Stimulated activated naive CD8-positive, alpha-beta T cell treated with anti-CD3 and anti-CD28 coated beads, Interleukin-15, amount 100 ng/mL, for 72 hours (primary cell): Measurements from ENCODE around the gene ZNF668.

Experiments used
- ATAC-seq: fragments of 150-1000 bp; cut with Tn5 transposase; 2 replicates; pipeline ENCODE4 v1.10.0; 2021; ENCODE audit warnings: mild to moderate bottlenecking, moderate library complexity
- DNase-seq, 2 donors: peaks; one replicate each; pipeline ENCODE4 v3.0.0; 2021 to 2022
- H3K27ac Mint-ChIP-seq, 2 donors: one replicate each; pipeline ENCODE4 v1.8.0; 2022; ENCODE audit warnings: mild to moderate bottlenecking in 2 of 2, mixed read lengths in 2 of 2, moderate library complexity in 2 of 2
- H3K27me3 Mint-ChIP-seq: one replicate; pipeline ENCODE4 v1.8.0; 2022; ENCODE audit warnings: mixed read lengths
- H3K4me1 Mint-ChIP-seq: one replicate; pipeline ENCODE4 v1.8.0; 2022; ENCODE audit warnings: mild to moderate bottlenecking, mixed read lengths
- H3K4me3 Mint-ChIP-seq, 2 donors: one replicate each; pipeline ENCODE4 v1.8.0; 2022; ENCODE audit warnings: mild to moderate bottlenecking in 2 of 2, mixed read lengths in 2 of 2, moderate library complexity in 1 of 2
- H3K9me3 Mint-ChIP-seq, 2 donors: one replicate each; pipeline ENCODE4 v1.8.0; 2022; ENCODE audit warnings: mixed read lengths in 2 of 2

The ZNF668 gene

GRCh38 chr16:31078597-31079341, 4.7 kb upstream of the ZNF668 start:
- Mint-ChIP-seq H3K27ac (no peak overlapping the region), H3K4me1 (peaks cover 72% of the 10 kb centered on the region), H3K4me3 (no peak overlapping the region), H3K27me3 (no peaks in the 10 kb centered on the region), H3K9me3 (no peaks in the 10 kb centered on the region)
- no peak for DNase-seq
- ATAC-seq, result no peak

GRCh38 chr16:31077592-31078396, 3.8 kb upstream of the ZNF668 start:
- Mint-ChIP-seq H3K4me1 (peaks cover 73% of the 10 kb centered on the region), H3K4me3 (no peak overlapping the region), H3K27ac (peak overlapping the region in 1 of 2 donors; percentile 60), H3K27me3 (no peaks in the 10 kb centered on the region), H3K9me3 (no peaks in the 10 kb centered on the region)
- ATAC-seq (no peak), DNase-seq (no peak)

GRCh38 chr16:31077024-31077423, 3.0 kb upstream of the ZNF668 start:
- no peak overlapping the region for H3K27ac Mint-ChIP-seq
- DNase-seq, result no peak
- no peak overlapping the region for H3K4me3 Mint-ChIP-seq
- H3K27me3 Mint-ChIP-seq, result no peaks in the 10 kb centered on the region
- no peaks in the 10 kb centered on the region for H3K9me3 Mint-ChIP-seq
- ATAC-seq, result no peak
- H3K4me1 Mint-ChIP-seq, result peaks cover 76% of the 10 kb centered on the region

DNA sequence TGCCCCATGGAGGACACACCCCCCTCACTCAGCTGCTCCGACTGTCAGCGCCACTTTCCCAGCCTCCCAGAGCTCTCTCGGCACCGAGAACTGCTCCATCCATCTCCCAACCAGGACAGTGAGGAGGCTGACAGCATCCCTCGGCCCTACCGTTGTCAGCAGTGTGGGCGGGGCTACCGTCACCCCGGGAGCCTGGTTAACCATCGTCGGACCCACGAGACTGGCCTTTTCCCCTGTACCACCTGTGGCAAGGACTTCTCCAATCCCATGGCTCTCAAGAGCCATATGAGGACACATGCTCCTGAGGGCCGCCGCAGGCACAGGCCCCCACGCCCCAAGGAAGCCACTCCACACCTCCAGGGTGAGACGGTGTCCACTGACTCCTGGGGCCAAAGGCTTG, 2.3 kb upstream of the ZNF668 start:
- ATAC-seq, result no peak
- Mint-ChIP-seq H3K4me3 (no peak overlapping the region), H3K4me1 (peaks cover 77% of the 10 kb centered on the region), H3K27ac (no peak overlapping the region), H3K9me3 (no peaks in the 10 kb centered on the region), H3K27me3 (no peaks in the 10 kb centered on the region)
- no peak for DNase-seq

DNA sequence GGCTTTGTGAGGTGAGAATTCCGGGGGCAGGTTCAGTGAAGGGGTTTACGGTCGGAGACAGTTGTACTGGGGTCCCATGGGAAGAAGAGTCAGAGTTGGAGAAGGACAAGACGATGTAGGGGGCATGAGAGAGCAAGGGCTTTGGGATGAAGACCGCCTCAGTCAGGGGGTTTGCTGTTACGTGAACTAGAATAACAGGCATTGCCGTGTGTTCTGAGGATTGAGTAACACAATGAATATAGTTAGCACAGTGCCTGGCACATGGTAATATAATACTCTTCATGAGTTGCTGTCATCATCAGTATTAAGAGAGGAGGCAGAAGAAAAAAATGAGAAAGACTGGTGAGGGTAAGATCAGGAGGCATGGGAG, 759 bp upstream of the ZNF668 start:
- H3K9me3 Mint-ChIP-seq, result no peaks in the 10 kb centered on the region
- ATAC-seq (no peak), DNase-seq (no peak)
- peak overlapping the region; percentile 96 for H3K27ac Mint-ChIP-seq
- no peaks in the 10 kb centered on the region for H3K27me3 Mint-ChIP-seq
- H3K4me1 Mint-ChIP-seq, result peaks cover 62% of the 10 kb centered on the region
- H3K4me3 Mint-ChIP-seq, result peak overlapping the region; percentile 86 to 95

DNA sequence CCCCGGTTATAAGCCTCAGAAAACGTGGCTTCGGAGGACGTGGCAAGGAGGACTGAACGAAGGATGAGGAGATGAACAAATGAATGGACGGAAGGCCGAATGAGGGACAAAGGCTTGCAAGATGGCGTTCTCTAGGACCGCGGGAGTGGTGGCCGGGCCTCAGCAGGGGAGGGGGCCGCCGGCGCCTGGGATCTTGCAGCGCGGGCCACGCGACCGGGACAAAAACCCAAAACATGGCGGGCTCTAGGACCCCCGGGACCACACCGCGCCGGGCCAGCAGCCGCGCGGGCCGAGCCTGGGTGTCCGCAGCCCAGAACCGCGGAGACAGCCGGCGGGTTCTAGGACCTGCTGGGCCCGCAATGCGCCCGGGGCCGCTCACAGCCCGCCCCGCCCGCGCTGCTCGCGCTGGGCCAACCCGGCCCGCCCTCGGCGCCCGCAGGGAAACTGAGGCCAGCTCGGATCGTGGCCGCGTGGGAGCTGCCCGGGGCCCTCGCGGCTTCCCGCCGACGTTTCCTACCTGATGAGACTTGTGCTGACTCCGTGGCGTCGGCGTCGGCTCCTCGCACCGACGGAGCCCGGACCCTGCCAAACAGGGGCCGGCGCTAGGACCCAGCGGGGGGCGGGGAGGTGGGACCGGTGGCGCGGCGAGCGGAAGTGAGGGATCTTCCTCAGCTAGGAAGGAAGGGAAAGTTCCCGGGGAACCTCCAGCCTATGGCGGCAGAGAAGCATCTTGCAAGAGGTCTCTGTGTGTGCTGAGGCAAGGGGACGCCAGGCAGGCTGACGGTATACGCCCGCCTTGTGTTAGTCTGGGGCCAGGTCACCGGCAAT, 684 bp downstream of the ZNF668 start:
- no peaks in the 10 kb centered on the region for H3K27me3 Mint-ChIP-seq
- no peaks in the 10 kb centered on the region for H3K9me3 Mint-ChIP-seq
- ATAC-seq, result peak; percentile 76
- H3K4me3 Mint-ChIP-seq, result peak overlapping the region; percentile 86 to 95
- H3K27ac Mint-ChIP-seq, result peak overlapping the region; percentile 95 to 97
- peaks cover 58% of the 10 kb centered on the region for H3K4me1 Mint-ChIP-seq
- DNase-seq, result peak; percentile 87 to 90

DNA sequence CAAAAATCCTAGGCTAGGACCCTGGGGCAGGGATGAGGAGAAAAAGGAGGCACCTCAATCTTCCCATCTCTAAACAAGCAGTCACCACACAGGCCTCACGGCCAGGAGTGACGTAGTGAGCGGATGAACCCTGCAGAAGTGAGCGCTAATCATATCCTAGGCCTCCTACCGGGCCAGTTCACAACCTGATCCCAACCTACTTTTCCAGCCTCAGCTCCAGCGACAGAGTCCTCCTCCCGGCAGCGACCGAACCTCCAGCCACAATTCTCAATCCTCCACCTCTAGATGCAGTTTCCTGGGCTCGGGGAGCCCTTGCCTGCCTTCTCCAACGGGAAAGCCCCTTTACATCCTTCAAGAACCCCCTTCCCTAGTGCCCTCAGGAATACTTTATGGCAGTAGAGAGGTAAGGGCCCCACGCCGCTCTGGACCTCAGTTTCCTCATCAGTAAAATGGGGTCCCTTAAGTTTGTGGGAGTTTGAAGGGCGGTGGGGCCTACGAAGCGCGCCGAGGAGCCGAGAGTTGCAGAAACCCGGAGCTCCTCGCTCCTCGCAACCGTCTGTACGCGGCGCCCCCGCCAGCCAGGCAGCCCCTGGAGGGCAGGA, 1.4 kb downstream of the ZNF668 start:
- no peak for DNase-seq
- H3K4me3 Mint-ChIP-seq, result peak overlapping the region; percentile 86 to 95
- no peaks in the 10 kb centered on the region for H3K27me3 Mint-ChIP-seq
- peaks cover 56% of the 10 kb centered on the region for H3K4me1 Mint-ChIP-seq
- H3K27ac Mint-ChIP-seq, result peak overlapping the region; percentile 92 to 96
- peak; percentile 1 for ATAC-seq
- no peaks in the 10 kb centered on the region for H3K9me3 Mint-ChIP-seq

DNA sequence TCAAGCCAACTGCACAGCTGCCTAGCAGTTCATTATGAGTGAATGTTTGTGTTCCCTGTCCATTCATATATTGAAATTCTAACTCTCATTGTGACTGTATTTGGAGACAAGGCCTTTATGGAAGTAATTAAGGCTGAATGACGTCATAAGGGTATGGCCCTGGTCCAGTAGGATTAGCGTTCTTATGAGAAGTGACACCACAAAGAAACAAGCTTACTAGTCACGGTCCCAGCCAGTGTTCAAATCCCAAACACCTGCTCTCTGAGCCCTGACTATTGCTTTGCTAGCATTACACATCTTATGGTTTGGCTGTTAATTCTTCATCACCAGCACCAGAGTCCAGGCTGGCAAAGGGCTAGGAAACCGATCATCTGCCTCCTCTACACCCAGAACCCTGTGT, 2.2 kb downstream of the ZNF668 start:
- no peak for DNase-seq
- H3K27me3 Mint-ChIP-seq, result no peaks in the 10 kb centered on the region
- peak overlapping the region; percentile 86 to 95 for H3K4me3 Mint-ChIP-seq
- peak overlapping the region in 1 of 2 donors; percentile 96 for H3K27ac Mint-ChIP-seq
- no peak for ATAC-seq
- H3K9me3 Mint-ChIP-seq, result no peaks in the 10 kb centered on the region
- peaks cover 54% of the 10 kb centered on the region for H3K4me1 Mint-ChIP-seq

- DNase-seq (no peak), ATAC-seq (no peak)
- no peak overlapping the region for H3K4me3 Mint-ChIP-seq
- no peaks in the 10 kb centered on the region for H3K9me3 Mint-ChIP-seq
- H3K27ac Mint-ChIP-seq, result no peak overlapping the region
- no peaks in the 10 kb centered on the region for H3K27me3 Mint-ChIP-seq
- peaks cover 62% of the 10 kb centered on the region for H3K4me1 Mint-ChIP-seq
Measured at GRCh38 chr16:31067342-31067741, 6.7 kb downstream of the ZNF668 start.

DNA sequence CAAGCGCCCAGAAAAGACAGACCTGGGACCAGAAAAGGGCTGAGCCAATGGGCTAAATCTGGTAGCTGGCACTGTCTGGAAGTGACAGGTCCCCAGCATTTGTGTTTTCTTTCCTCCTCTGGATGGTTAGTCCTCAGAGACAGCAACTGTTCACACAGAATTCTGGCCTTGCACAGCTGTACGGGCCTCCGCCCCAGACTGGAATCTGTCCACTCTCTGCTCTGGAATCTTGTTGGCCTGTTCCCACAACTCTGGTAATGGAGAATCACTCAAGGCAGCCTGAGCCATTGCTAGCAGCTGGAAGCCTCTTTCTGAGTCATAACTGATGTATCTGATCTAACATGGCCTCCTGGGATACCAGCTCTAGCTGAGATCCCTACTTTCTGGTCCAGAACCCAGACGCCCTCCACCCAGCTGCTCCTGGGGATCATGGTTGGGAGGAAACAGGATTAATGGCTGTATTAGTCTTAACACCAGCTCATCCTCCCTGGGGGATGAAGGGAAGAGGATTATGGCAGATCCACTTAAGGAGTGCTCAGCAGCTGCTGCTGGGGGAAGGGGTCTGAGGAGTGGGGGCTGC, 9.1 kb downstream of the ZNF668 start:
- Mint-ChIP-seq H3K4me3 (peak overlapping the region; percentile 66 to 69), H3K9me3 (no peaks in the 10 kb centered on the region), H3K4me1 (peaks cover 52% of the 10 kb centered on the region), H3K27ac (peak overlapping the region; percentile 53 to 74), H3K27me3 (no peaks in the 10 kb centered on the region)
- DNase-seq, result no peak
- peak; percentile 66 for ATAC-seq

DNA sequence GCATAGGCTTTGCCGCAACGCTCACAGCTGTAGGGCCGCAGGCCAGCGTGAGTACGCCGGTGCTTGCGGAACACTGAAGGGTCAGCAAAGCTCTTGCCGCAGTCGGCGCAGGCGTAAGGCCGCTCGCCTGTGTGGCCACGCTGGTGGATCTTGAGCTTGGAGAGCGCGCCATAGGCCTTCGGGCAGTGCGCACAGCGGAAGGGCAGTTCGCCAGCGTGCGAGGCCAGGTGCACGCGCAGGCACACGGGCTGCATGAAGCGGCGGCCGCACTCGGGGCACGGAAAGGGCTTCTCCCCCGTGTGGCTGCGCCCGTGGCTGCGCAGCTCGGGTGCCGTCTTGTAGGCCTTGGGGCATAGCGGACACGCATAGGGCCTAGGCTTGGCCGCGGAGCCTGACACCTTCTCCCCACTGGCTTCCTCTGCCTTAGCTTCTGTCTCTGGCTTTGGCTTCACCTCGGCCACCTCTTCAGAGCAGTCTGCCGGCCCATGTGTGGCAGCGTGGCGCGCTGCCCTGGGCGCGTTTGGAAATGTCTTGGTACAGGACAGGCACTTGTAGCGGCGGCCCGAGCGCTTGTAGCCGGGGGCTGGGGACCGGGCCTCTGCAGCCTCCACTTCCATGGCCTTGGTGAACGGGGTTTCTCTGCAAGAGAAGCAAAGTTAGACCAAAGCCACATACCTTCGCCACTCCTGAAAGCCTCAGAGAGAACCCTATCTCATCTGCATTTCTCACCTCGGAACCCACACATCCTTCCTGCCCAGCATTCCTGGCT, 10.0 kb downstream of the ZNF668 start:
- H3K27ac Mint-ChIP-seq, result peak overlapping the region; percentile 40 to 68
- ATAC-seq (peak; percentile 61), DNase-seq (no peak)
- peaks cover 47% of the 10 kb centered on the region for H3K4me1 Mint-ChIP-seq
- no peaks in the 10 kb centered on the region for H3K27me3 Mint-ChIP-seq
- H3K9me3 Mint-ChIP-seq, result no peaks in the 10 kb centered on the region
- peak overlapping the region; percentile 66 to 69 for H3K4me3 Mint-ChIP-seq

DNA sequence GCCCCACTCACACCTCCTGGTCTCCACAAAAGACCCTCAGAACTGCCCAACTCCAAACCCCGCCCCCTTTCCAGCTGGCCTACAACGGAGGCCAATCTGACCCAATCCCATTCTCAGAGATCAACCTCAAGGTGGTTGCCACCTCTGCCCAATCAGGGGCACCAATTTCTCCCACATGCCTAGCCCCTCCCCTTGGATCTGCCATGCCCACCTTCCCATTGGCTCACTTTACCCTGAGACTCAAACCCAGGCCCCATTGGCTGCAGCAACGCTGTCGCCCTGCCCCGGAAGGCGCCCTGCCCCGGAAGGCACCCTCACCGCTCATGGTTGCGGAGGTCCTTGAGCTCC, 10.6 kb downstream of the ZNF668 start:
- ATAC-seq (no peak), DNase-seq (no peak)
- Mint-ChIP-seq H3K4me3 (no peak overlapping the region), H3K4me1 (peaks cover 42% of the 10 kb centered on the region), H3K27ac (peak overlapping the region in 1 of 2 donors; percentile 80), H3K27me3 (no peaks in the 10 kb centered on the region), H3K9me3 (no peaks in the 10 kb centered on the region)

DNA sequence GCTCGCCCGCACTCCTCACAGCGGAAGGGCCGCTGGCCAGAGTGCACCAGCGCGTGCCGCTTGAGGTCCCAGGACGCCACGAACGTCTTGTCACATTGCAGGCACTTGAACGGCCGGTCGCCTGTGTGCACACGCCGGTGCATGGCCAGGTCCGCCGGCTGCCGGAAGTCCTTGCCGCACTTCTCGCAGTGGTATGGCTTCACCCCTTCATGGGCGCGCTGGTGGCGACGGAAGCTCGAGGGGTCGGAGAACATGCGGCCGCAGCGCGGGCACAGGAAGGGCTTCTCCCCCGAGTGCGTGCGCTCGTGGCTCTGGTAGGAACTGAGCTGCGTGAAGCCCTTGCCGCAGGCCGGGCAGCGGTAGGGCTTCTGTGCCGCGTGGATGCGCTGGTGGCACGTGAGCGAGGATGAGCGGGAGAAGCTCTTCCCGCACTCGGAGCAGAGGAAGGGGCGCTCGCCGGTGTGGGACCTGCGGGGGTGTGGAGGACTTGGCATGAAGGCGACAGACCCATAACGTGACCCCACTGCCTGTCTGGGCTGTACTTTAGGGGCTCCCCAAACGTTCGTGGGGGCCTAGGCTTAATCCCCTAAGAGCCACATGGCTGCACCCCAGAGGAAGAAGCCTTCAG, 12.1 kb downstream of the ZNF668 start:
- Mint-ChIP-seq H3K4me3 (no peak overlapping the region), H3K4me1 (peaks cover 35% of the 10 kb centered on the region), H3K9me3 (no peaks in the 10 kb centered on the region), H3K27ac (no peak overlapping the region), H3K27me3 (no peaks in the 10 kb centered on the region)
- DNase-seq, result no peak
- no peak for ATAC-seq

DNA sequence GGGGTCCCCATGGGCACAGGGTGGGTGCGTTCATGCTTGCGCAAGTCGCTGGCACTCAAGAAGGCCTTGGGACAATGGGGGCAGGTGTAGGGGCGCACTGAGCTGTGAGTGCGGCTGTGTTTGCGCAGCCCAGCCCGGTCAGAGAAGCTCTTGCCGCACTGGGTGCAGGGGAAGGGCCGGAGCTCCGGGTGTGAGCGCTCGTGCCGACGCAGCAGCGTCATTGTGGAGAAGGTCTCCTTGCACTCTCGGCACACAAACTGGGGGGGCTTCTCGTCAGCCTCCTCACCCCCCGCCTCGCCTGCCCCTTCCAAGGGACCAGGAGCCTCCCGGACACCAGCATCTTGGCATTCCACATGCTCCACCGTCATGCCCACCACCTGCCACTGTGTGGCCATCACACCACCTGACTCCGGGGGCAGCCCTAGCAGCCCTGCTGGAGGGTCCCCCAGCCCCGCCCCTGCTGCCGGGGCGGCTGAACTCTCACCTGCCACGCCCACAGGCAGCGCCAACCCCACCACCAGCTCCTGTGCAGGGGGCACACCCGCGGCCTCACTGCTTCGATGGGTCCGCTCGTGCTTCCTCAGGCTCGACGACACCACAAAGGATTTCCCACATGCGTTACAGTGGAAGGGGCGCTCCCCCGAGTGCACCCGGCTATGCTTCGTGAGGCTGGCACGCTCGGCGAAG, 12.8 kb downstream of the ZNF668 start:
- Mint-ChIP-seq H3K4me1 (peaks cover 32% of the 10 kb centered on the region), H3K27ac (no peak overlapping the region), H3K9me3 (no peaks in the 10 kb centered on the region), H3K27me3 (no peaks in the 10 kb centered on the region), H3K4me3 (no peak overlapping the region)
- no peak for DNase-seq
- no peak for ATAC-seq
